RWPE1 (cell line): Measurements from ENCODE around the gene SORL1.

Experiments used
- CTCF ChIA-PET: fragments of 350-600 bp; sonication (Branson Sonifier 250); formaldehyde crosslinking; extraction: SDS; loops from one replicate; lab custom pipeline; 2021; lab: Yijun Ruan, JAX
- POLR2A ChIA-PET: fragments of 400-600 bp; formaldehyde crosslinking; extraction: SDS; loops from one replicate; lab custom pipeline; 2020; ENCODE audit warnings: antibody characterized with exemption; ENCODE audit not compliant: low non-redundant PET; lab: Yijun Ruan, JAX
- DNase-seq: peaks from one replicate; pipeline ENCODE4 v3.0.0; 2012; ENCODE audit warnings: low spot score
- H3K27ac ChIP-seq: fragments of 450-650 bp; 2 replicates; pipeline ENCODE4 v1.5.1; 2017
- TF ChIP-seq, protein P1 (sequence below): fragments of 450-650 bp; conservative IDR thresholded peaks from 2 replicates; pipeline ENCODE4 v1.5.1; 2017; ENCODE audit warnings: low read depth, mild to moderate bottlenecking

Gene SORL1

DNA sequence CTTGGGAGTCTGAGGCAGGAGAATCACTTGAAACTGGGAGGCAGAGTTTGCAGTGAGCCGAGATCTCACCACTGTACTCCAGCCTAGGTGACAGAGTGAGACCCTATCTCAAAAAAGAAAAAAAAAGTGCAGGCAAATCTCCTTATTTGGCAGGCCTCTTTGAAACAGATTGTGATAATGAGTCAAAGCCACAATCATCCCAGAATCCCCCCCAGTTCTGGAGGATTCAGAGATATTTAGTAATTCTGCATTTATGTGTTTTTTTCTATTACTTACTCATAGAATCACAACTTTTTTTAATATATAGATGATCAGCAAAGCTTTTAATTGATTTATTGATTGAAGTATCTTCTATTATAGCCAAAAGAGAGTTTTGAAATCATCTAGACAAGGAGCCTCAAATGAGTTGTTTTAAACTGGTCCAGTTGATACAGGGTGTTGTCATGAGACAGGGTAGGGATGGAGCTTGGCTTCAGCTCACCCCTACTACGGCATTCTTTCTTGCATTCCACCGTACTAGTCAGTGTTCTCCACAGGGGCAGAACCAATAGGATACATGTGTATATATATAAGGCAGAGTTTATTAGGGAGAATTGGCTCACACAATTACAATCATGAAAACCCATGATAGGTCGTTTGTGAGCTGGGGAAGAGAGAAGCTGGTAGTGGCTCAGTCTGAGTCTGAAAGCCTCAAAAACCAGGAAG is 39.3 kb upstream of the SORL1 start:
- DNase-seq: no peak
- ChIA-PET POLR2A (no interaction called here), CTCF (interaction anchor here (0.6 kb wide), 1 partner anchor 1973 kb away, joined by 3 read pairs; no protein-coding TSS in a partner anchor)
- H3K27ac ChIP-seq: no peak overlapping the region
- TF ChIP-seq, protein P1, sequence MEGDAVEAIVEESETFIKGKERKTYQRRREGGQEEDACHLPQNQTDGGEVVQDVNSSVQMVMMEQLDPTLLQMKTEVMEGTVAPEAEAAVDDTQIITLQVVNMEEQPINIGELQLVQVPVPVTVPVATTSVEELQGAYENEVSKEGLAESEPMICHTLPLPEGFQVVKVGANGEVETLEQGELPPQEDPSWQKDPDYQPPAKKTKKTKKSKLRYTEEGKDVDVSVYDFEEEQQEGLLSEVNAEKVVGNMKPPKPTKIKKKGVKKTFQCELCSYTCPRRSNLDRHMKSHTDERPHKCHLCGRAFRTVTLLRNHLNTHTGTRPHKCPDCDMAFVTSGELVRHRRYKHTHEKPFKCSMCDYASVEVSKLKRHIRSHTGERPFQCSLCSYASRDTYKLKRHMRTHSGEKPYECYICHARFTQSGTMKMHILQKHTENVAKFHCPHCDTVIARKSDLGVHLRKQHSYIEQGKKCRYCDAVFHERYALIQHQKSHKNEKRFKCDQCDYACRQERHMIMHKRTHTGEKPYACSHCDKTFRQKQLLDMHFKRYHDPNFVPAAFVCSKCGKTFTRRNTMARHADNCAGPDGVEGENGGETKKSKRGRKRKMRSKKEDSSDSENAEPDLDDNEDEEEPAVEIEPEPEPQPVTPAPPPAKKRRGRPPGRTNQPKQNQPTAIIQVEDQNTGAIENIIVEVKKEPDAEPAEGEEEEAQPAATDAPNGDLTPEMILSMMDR: no peak

DNA sequence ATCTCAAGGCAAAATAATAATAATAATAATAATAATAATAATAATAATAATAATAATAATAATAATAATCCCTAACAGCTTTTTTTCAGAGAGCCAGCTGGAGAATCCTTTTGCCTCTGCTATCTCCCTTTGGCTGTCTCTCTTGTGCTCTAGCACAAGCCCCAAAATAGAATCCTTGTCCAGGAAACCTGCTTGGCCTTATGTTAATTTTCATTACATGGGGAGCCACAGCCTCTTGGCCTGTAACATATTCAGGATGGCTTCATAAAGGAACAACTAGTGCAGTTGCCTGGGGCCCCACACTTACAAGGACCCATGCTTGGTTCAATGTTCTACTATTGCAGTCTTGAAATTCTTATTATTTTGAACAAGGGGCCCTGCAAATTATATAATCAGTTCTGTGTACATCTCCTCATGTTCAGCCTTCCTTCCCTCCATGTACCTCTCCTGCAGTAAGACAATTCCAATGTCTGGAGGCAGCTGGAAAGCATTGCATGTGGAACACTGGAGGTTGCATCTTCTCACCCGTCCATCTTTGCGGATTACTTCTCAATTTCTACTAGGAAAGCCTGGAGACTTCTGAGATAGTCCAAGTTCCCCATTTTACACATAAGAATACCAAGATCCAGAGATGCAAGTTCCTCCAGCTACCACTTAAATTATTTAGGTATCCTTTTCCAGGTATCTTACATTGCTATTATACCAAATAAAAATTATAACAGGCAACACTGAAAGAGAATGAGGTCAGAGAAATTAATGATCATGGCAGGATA is 37.8 kb upstream of the SORL1 start:
- no peak for DNase-seq
- no peak overlapping the region for H3K27ac ChIP-seq
- CTCF ChIA-PET: interaction anchor here (0.7 kb wide), 1 partner anchor 162 kb away, joined by 6 read pairs; no protein-coding TSS in a partner anchor
- POLR2A ChIA-PET: no interaction called here
- TF ChIP-seq, protein P1: no peak

DNA sequence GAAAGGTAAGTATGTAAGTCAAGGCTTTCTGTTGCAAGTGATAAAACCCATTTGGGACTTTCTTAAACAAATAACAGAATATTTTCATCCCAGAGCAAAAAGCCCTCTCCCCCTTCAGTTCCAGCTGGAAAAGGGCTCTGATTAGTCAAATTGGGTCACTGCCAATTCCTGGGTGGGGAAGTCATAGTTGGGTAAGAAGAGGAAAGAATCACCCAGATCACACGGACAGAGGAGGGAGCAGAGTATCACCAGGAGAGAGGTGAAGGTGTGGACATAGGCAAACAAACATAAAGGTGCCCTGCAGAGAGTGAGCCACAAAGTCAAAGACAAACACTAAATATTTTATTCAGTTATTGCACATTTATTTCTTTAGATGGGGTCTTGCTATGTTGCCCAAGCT is 36.3 kb upstream of the SORL1 start:
- POLR2A ChIA-PET: no interaction called here
- H3K27ac ChIP-seq: no peak overlapping the region
- TF ChIP-seq, protein P1: no peak
- CTCF ChIA-PET: no interaction called here
- DNase-seq: peak; percentile 41

DNA sequence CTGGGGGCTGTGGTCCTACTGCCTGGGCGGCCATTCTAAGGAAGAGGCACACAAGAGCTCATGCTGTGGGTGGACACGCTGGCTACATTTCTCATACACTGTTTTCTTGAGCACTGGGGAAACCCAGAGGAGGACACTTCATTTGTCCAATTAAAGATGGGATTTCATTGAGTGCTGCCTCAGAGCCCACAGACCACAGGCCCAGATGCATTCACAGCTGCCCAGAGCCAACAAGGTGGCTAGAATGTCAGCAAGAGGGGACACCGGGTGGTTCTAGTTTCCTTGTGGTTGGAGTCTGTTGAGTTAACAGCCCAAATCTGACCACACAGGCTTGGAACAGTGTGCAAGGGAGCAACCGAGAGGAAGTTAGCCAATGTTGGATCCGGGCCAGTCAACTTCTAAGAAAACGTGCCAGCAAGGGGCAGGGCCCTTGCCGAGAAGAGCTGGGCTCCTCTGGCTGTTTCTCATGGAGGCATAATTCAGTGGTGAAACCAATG is 35.0 kb upstream of the SORL1 start:
- CTCF ChIA-PET: interaction anchor here (0.6 to 0.7 kb wide), 2 partner anchors 899 to 1647 kb away, joined by 3 to 5 read pairs; no protein-coding TSS in a partner anchor
- TF ChIP-seq, protein P1: no peak
- H3K27ac ChIP-seq: peak overlapping the region; percentile 75
- POLR2A ChIA-PET: no interaction called here
- peak; percentile 51 for DNase-seq

DNA sequence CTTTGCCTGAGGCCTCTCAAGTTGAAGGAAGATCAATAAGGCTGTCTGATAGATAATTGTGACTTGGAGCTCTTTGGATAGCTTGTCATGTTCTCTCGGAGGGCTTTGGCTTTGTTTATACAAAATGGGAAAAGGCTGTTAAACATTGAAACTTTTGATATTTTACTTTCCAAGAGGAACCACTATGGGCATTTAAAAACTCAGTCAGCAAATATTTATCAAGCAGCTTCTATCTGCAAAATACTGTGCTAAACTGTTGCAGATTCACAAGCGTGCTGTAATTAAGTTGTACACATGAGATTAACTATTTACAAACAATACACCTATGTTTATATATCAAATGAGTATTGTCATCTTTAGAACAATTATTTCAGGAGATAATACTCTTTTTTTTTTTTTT is 34.5 kb upstream of the SORL1 start:
- CTCF ChIA-PET: interaction anchor here (0.6 to 0.7 kb wide), 2 partner anchors 898 to 1648 kb away, joined by 3 to 5 read pairs; no protein-coding TSS in a partner anchor
- no peak for DNase-seq
- TF ChIP-seq, protein P1: no peak
- POLR2A ChIA-PET: no interaction called here
- peak overlapping the region; percentile 75 for H3K27ac ChIP-seq

DNA sequence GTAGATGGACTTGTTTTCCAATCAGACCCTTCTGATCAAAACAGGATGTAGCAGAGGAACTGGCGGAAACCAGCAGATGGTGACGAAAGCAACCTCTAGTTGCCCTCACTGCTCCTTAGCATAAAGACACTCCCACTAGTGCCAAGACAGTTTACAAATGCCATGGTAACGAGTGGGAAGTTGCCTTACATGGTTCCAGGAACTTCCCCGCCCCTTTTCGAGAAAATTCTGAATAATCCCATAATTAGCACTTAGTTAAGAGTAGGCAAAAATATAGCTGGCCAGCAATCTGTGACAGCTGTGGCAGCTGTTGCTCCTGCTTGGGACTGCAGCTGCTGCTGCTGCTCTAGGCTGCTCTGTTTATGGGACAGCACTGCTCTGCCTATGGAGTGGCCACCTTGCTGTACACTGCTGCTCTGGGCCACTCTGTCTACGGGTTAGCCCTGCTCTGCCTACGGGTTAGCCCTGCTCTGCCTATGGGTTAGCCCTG is 33.4 kb upstream of the SORL1 start:
- ChIA-PET POLR2A (no interaction called here), CTCF (interaction anchor here (0.8 kb wide), 1 partner anchor 34 kb away, joined by 5 read pairs; the partner anchor contains the start of gene SORL1)
- H3K27ac ChIP-seq: no peak overlapping the region
- TF ChIP-seq, protein P1: no peak
- DNase-seq: no peak
